H9 (cell line): ENCODE results near the gene MXI1. TPM values are rescaled to one million over a fixed set of nuclear protein-coding genes. Genes with fewer than 3 reads are reported as not detected.

Experiments used
- DNase-seq: peaks from one replicate; pipeline ENCODE4 v3.0.0-alpha.2; 2017
- H2AFZ ChIP-seq: one replicate; pipeline ENCODE4 v1.6.1; 2013; ENCODE audit warnings: mild to moderate bottlenecking, low read length, control low read depth, moderate library complexity
- H2AK5ac ChIP-seq: 2 replicates; pipeline ENCODE4 v1.6.1; 2013; ENCODE audit warnings: low read length, control low read depth, mixed read lengths; ENCODE audit not compliant: insufficient read length
- H2BK120ac ChIP-seq: one replicate; pipeline ENCODE4 v1.6.1; 2013; ENCODE audit warnings: low read depth, mild to moderate bottlenecking, low read length, control low read depth, inconsistent platforms; ENCODE audit not compliant: poor library complexity, severe bottlenecking
- H2BK12ac ChIP-seq: 2 replicates; pipeline ENCODE4 v1.6.1; 2013; ENCODE audit warnings: low read length, control low read depth, mixed read lengths, low read depth; ENCODE audit not compliant: insufficient read length
- H2BK15ac ChIP-seq: 2 replicates; pipeline ENCODE4 v1.6.1; 2013; ENCODE audit warnings: low read depth, low read length, control low read depth
- H2BK20ac ChIP-seq: one replicate; pipeline ENCODE4 v1.6.1; 2013; ENCODE audit warnings: low read depth, mild to moderate bottlenecking, low read length, control low read depth, inconsistent platforms; ENCODE audit not compliant: poor library complexity, severe bottlenecking
- H2BK5ac ChIP-seq: 2 replicates; pipeline ENCODE4 v1.6.1; 2013; ENCODE audit warnings: low read length, control low read depth, mixed read lengths; ENCODE audit not compliant: insufficient read length
- H3K14ac ChIP-seq: 2 replicates; pipeline ENCODE4 v1.6.1; 2013; ENCODE audit warnings: low read length, control low read depth; ENCODE audit not compliant: insufficient read depth
- H3K18ac ChIP-seq: 2 replicates; pipeline ENCODE4 v1.6.1; 2013; ENCODE audit warnings: low read depth, mild to moderate bottlenecking, mixed read lengths, low read length, control low read depth; ENCODE audit not compliant: insufficient read length
- H3K23ac ChIP-seq: 2 replicates; pipeline ENCODE4 v1.6.1; 2013; ENCODE audit warnings: low read length, control low read depth, mixed read lengths, low read depth; ENCODE audit not compliant: insufficient read length
- H3K23me2 ChIP-seq: 2 replicates; pipeline ENCODE4 v1.6.1; 2013; ENCODE audit warnings: low read depth, mild to moderate bottlenecking, mixed read lengths, low read length, control low read depth; ENCODE audit not compliant: insufficient read length, poor library complexity, severe bottlenecking
- H3K27ac ChIP-seq: 2 replicates; pipeline ENCODE4 v1.5.1; 2013; ENCODE audit warnings: low read length, control low read depth, mixed read lengths, low read depth; ENCODE audit not compliant: insufficient read length
- H3K27me3 ChIP-seq: 2 replicates; pipeline ENCODE4 v1.6.1; 2013; ENCODE audit warnings: low read length, control low read depth, inconsistent platforms; ENCODE audit not compliant: insufficient read depth
- H3K4ac ChIP-seq: 2 replicates; pipeline ENCODE4 v1.6.1; 2013; ENCODE audit warnings: low read depth, mild to moderate bottlenecking, control low read depth, inconsistent platforms, low read length, moderate library complexity
- H3K4me1 ChIP-seq: 2 replicates; pipeline ENCODE4 v1.6.1; 2013; ENCODE audit warnings: low read length, control low read depth, inconsistent platforms; ENCODE audit not compliant: insufficient read depth
- H3K4me2 ChIP-seq: 2 replicates; pipeline ENCODE4 v1.6.1; 2013; ENCODE audit warnings: low read length, control low read depth, mixed read lengths; ENCODE audit not compliant: insufficient read length, insufficient read depth
- H3K56ac ChIP-seq: 2 replicates; pipeline ENCODE4 v1.6.1; 2013; ENCODE audit warnings: low read depth, mild to moderate bottlenecking, mixed read lengths, low read length, control low read depth; ENCODE audit not compliant: insufficient read length
- H3K79me1 ChIP-seq: 2 replicates; pipeline ENCODE4 v1.6.1; 2013; ENCODE audit warnings: low read depth, mild to moderate bottlenecking, moderate library complexity, low read length, control low read depth, inconsistent platforms; ENCODE audit not compliant: insufficient read depth, poor library complexity, severe bottlenecking
- H3K79me2 ChIP-seq: 2 replicates; pipeline ENCODE4 v1.6.1; 2013; ENCODE audit warnings: low read length, control low read depth, inconsistent platforms; ENCODE audit not compliant: insufficient read depth
- H3K9ac ChIP-seq: 2 replicates; pipeline ENCODE4 v1.6.1; 2013; ENCODE audit warnings: low read length, control low read depth, mixed read lengths; ENCODE audit not compliant: insufficient read length; ENCODE audit errors: extremely low read depth
- H3K9me3 ChIP-seq: one replicate; pipeline ENCODE4 v1.6.1; 2013; ENCODE audit warnings: low read depth, low read length, inconsistent platforms; ENCODE audit not compliant: control insufficient read depth
- H3T11ph ChIP-seq: one replicate; pipeline ENCODE4 v1.6.1; 2013; ENCODE audit warnings: mild to moderate bottlenecking, low read length, control low read depth, inconsistent platforms
- H4K20me1 ChIP-seq: one replicate; pipeline ENCODE4 v1.6.1; 2013; ENCODE audit not compliant: control insufficient read depth, insufficient read length, insufficient read depth
- H4K5ac ChIP-seq: 2 replicates; pipeline ENCODE4 v1.6.1; 2013; ENCODE audit warnings: low read depth, mild to moderate bottlenecking, mixed read lengths, low read length, control low read depth; ENCODE audit not compliant: insufficient read length
- H4K8ac ChIP-seq: replicated peaks from 2 replicates; pipeline ENCODE4 v1.6.1; 2013; ENCODE audit warnings: low read length, control low read depth, mixed read lengths, low read depth; ENCODE audit not compliant: insufficient read length
- H4K91ac ChIP-seq: 2 replicates; pipeline ENCODE4 v1.6.1; 2013; ENCODE audit warnings: low read depth, mild to moderate bottlenecking, moderate library complexity, mixed read lengths, low read length, control low read depth; ENCODE audit not compliant: insufficient read length
- H3K27ac Mint-ChIP-seq, 3 experiments: 2 replicates in 2 of 3; 3 replicates in 1 of 3; pipeline ENCODE4 v1.8.0; 2020 to 2021; ENCODE audit warnings: mixed read lengths in 3 of 3, mild to moderate bottlenecking in 1 of 3, moderate library complexity in 1 of 3
- H3K27me3 Mint-ChIP-seq: 2 replicates; pipeline ENCODE4 v1.8.0; 2021; ENCODE audit warnings: low read depth, mild to moderate bottlenecking, moderate library complexity, mixed read lengths
- H3K36me3 Mint-ChIP-seq, 3 experiments: 2 replicates in 2 of 3; 3 replicates in 1 of 3; pipeline ENCODE4 v1.8.0; 2020 to 2021; ENCODE audit warnings: low read depth in 3 of 3, mixed read lengths in 3 of 3; ENCODE audit not compliant: insufficient read depth in 1 of 3
- H3K4me1 Mint-ChIP-seq, 2 experiments: 2 replicates each; pipeline ENCODE4 v1.8.0; 2020; ENCODE audit warnings: mixed read lengths in 2 of 2
- H3K4me3 Mint-ChIP-seq, 2 experiments: 2 replicates in 1 of 2; 3 replicates in 1 of 2; pipeline ENCODE4 v1.8.0; 2020 to 2021; ENCODE audit warnings: mild to moderate bottlenecking in 2 of 2, mixed read lengths in 2 of 2, moderate library complexity in 1 of 2
- H3K9me3 Mint-ChIP-seq, 2 experiments: 2 replicates in 1 of 2; 3 replicates in 1 of 2; pipeline ENCODE4 v1.8.0; 2020; ENCODE audit warnings: mild to moderate bottlenecking in 2 of 2, mixed read lengths in 2 of 2, moderate library complexity in 1 of 2
- WGBS: extraction: QIAGEN DNeasy Blood & Tissue Kit; methylation state at CpG from one replicate; pipeline ENCODE4 v1.1.7; 2013; ENCODE audit warnings: missing lambda C conversion rate, low lambda C conversion rate, mixed read lengths; ENCODE audit not compliant: insufficient read length; ENCODE audit errors: extremely low coverage; 5-methylcytosine and 5-hydroxymethylcytosine counted together
- total RNA-seq: library from RNA; stranded (reverse); gene quantifications from 2 replicates; pipeline ENCODE4 v1.2.1, GENCODE V29; 2021
- TF ChIP-seq, protein P1 (sequence below): fragments of 200-600 bp; sonication (generic); conservative IDR thresholded peaks from 3 replicates; pipeline ENCODE4 v1.8.0; 2021; ENCODE audit warnings: antibody characterized with exemption, mild to moderate bottlenecking

MXI1 gene
- total RNA-seq, 1 experiment from 2014 or later = 5.6 TPM

DNA sequence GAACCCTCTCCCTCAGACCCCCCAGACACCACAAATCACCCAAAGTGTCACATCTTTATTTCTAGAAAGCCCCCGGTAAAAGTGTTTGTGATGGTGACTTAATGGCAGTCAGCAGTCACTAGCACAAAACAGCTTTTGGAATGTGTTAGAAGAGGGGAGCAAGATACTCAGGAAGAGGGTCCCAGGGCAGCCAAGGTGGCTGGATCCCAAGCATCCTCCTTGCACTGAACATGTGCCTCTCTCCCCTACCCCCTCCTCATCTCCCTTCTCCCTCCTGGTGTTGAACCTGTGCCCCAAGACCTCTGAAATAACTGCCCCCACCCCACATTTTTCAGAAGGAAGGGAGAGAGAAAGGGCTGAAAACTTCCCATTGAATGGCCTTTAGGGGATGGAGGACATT, 37.8 kb upstream of the MXI1 start:
- peaks cover 2% of the 10 kb centered on the region; the same call in 1 of the 2 replicates for H3K4me1 ChIP-seq
- H3K27ac ChIP-seq = no peak overlapping the region
- H2BK12ac ChIP-seq = no peak overlapping the region
- no peak overlapping the region for H3K4me2 ChIP-seq
- H3K14ac ChIP-seq = no peak overlapping the region
- H2BK15ac ChIP-seq = no peak overlapping the region
- no peaks in the 10 kb centered on the region; a peak in 2 of 7 replicates for H3K36me3 Mint-ChIP-seq
- H3K9me3 Mint-ChIP-seq = peaks cover 0 to 26% of the 10 kb centered on the region in 2 experiments; a peak in 3 of 5 replicates
- no peak overlapping the region for H3T11ph ChIP-seq
- H3K27me3 Mint-ChIP-seq = peaks cover 100% of the 10 kb centered on the region
- no peaks in the 10 kb centered on the region for H3K79me2 ChIP-seq
- H2BK20ac ChIP-seq = no peak overlapping the region
- no peak overlapping the region for H3K9ac ChIP-seq
- no peak overlapping the region for H3K23ac ChIP-seq
- H3K23me2 ChIP-seq = no peaks in the 10 kb centered on the region
- peak overlapping the region in 1 of 2 experiments; percentile 53; a peak in 2 of 5 replicates for H3K4me3 Mint-ChIP-seq
- TF ChIP-seq, protein P1, sequence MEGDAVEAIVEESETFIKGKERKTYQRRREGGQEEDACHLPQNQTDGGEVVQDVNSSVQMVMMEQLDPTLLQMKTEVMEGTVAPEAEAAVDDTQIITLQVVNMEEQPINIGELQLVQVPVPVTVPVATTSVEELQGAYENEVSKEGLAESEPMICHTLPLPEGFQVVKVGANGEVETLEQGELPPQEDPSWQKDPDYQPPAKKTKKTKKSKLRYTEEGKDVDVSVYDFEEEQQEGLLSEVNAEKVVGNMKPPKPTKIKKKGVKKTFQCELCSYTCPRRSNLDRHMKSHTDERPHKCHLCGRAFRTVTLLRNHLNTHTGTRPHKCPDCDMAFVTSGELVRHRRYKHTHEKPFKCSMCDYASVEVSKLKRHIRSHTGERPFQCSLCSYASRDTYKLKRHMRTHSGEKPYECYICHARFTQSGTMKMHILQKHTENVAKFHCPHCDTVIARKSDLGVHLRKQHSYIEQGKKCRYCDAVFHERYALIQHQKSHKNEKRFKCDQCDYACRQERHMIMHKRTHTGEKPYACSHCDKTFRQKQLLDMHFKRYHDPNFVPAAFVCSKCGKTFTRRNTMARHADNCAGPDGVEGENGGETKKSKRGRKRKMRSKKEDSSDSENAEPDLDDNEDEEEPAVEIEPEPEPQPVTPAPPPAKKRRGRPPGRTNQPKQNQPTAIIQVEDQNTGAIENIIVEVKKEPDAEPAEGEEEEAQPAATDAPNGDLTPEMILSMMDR = no peak
- H3K9me3 ChIP-seq = no peaks in the 10 kb centered on the region
- H2AK5ac ChIP-seq = no peak overlapping the region
- H2BK120ac ChIP-seq = no peak overlapping the region
- H3K27ac Mint-ChIP-seq = peak overlapping the region in 1 of 3 experiments; percentile 68; a peak in 1 of 7 replicates
- no peaks in the 10 kb centered on the region for H4K20me1 ChIP-seq
- no peak overlapping the region for H4K5ac ChIP-seq
- no peak overlapping the region for H4K91ac ChIP-seq
- peaks cover 41 to 48% of the 10 kb centered on the region in 2 experiments for H3K4me1 Mint-ChIP-seq
- DNase-seq = peak; percentile 26
- no peak overlapping the region for H2BK5ac ChIP-seq
- H3K18ac ChIP-seq = no peak overlapping the region
- no peak overlapping the region for H3K56ac ChIP-seq
- no peak overlapping the region for H2AFZ ChIP-seq
- H3K79me1 ChIP-seq = no peaks in the 10 kb centered on the region
- no CpG with 5 or more reads among the region's 1 CpG for WGBS
- H3K4ac ChIP-seq = no peak overlapping the region
- peaks cover 83% of the 10 kb centered on the region for H3K27me3 ChIP-seq
- no peak overlapping the region for H4K8ac ChIP-seq
